SK-N-SH treated with all-trans-retinoic acid at 6 μM for 48 hours (cell line): ENCODE measurements around the gene NPAS3.

ENCODE experiments used
- ATAC-seq: fragments of 200-7000 bp; cut with Tn5 transposase; 3 replicates; pipeline ENCODE4 v1.9.1; 2020; ENCODE audit warnings: mild to moderate bottlenecking, moderate library complexity
- ARNTL ChIP-seq: fragments of 450-650 bp; formaldehyde crosslinking; IDR thresholded peaks from 2 replicates; pipeline ENCODE4 v1.5.0; 2020; ENCODE audit warnings: low read depth, mild to moderate bottlenecking, moderate library complexity, borderline replicate concordance
- BACH2 ChIP-seq: fragments of 250-450 bp; sonication (Bioruptor Pico); IDR thresholded peaks from 2 replicates; pipeline ENCODE4 v1.9.0; 2021; ENCODE audit warnings: mild to moderate bottlenecking, borderline replicate concordance
- CREB5 ChIP-seq: fragments of 250-450 bp; sonication (Bioruptor Pico); IDR thresholded peaks from 2 replicates; pipeline ENCODE4 v1.5.1; 2020; ENCODE audit warnings: low read depth, mild to moderate bottlenecking, moderate library complexity
- CSDC2 ChIP-seq: fragments of 250-450 bp; sonication (Bioruptor Pico); IDR thresholded peaks from 2 replicates; pipeline ENCODE4 v1.5.0; 2020; ENCODE audit warnings: mild to moderate bottlenecking, moderate library complexity
- CSRNP3 ChIP-seq: fragments of 250-450 bp; sonication (Bioruptor Pico); IDR thresholded peaks from 2 replicates; pipeline ENCODE4 v1.5.1; 2021; ENCODE audit warnings: mild to moderate bottlenecking, moderate library complexity
- ESRRG ChIP-seq: fragments of 250-450 bp; sonication (Bioruptor Pico); IDR thresholded peaks from 2 replicates; pipeline ENCODE4 v1.6.1; 2021; ENCODE audit warnings: mild to moderate bottlenecking
- ISL1 ChIP-seq: fragments of 250-450 bp; sonication (Bioruptor Pico); IDR thresholded peaks from 2 replicates; pipeline ENCODE4 v2.1.2; 2022; ENCODE audit warnings: mild to moderate bottlenecking, moderate library complexity
- PATZ1 ChIP-seq: fragments of 250-450 bp; sonication (Bioruptor Pico); IDR thresholded peaks from 2 replicates; pipeline ENCODE4 v1.8.0; 2020; ENCODE audit warnings: mild to moderate bottlenecking, moderate library complexity, borderline replicate concordance
- POU6F1 ChIP-seq: fragments of 250-450 bp; sonication (Bioruptor Pico); IDR thresholded peaks from 2 replicates; pipeline ENCODE4 v1.8.0; 2021; ENCODE audit warnings: low read depth, mild to moderate bottlenecking, moderate library complexity, borderline replicate concordance
- PPARA ChIP-seq: fragments of 250-450 bp; sonication (Bioruptor Pico); IDR thresholded peaks from 2 replicates; pipeline ENCODE4 v1.5.0; 2020; ENCODE audit warnings: mild to moderate bottlenecking, borderline replicate concordance
- RARB ChIP-seq: fragments of 250-450 bp; sonication (Bioruptor Pico); IDR thresholded peaks from 2 replicates; pipeline ENCODE4 v1.8.0; 2021; ENCODE audit warnings: mild to moderate bottlenecking, moderate library complexity
- SNAI2 ChIP-seq: fragments of 250-450 bp; sonication (Bioruptor Pico); IDR thresholded peaks from 2 replicates; pipeline ENCODE4 v1.5.0; 2020; ENCODE audit warnings: mild to moderate bottlenecking, moderate library complexity
- TCF4 ChIP-seq: fragments of 250-450 bp; sonication (Bioruptor Pico); IDR thresholded peaks from 2 replicates; pipeline ENCODE4 v1.8.0; 2021; ENCODE audit warnings: mild to moderate bottlenecking, moderate library complexity, borderline replicate concordance
- TOX ChIP-seq: fragments of 250-450 bp; sonication (Bioruptor Pico); IDR thresholded peaks from 2 replicates; pipeline ENCODE4 v1.8.0; 2021; ENCODE audit warnings: mild to moderate bottlenecking, moderate library complexity, borderline replicate concordance
- TSHZ2 ChIP-seq: fragments of 250-450 bp; sonication (Bioruptor Pico); IDR thresholded peaks from 2 replicates; pipeline ENCODE4 v1.5.0; 2020; ENCODE audit warnings: mild to moderate bottlenecking, moderate library complexity
- ZC3H10 ChIP-seq: fragments of 250-450 bp; sonication (Bioruptor Pico); IDR thresholded peaks from 2 replicates; pipeline ENCODE4 v1.5.1; 2021; ENCODE audit warnings: mild to moderate bottlenecking, moderate library complexity
- ZFP30 ChIP-seq: fragments of 450-650 bp; formaldehyde crosslinking; IDR thresholded peaks from 2 replicates; pipeline ENCODE4 v1.5.0; 2022; ENCODE audit warnings: mild to moderate bottlenecking, moderate library complexity
- ZNF565 ChIP-seq: fragments of 450-650 bp; formaldehyde crosslinking; conservative IDR thresholded peaks from 2 replicates; pipeline ENCODE4 v1.5.0; 2020; ENCODE audit warnings: low read depth, mild to moderate bottlenecking, moderate library complexity
- ZNF70 ChIP-seq: fragments of 450-650 bp; formaldehyde crosslinking; IDR thresholded peaks from 2 replicates; pipeline ENCODE4 v1.5.0; 2020; ENCODE audit warnings: mild to moderate bottlenecking, moderate library complexity
- ZNF8 ChIP-seq: fragments of 450-650 bp; formaldehyde crosslinking; IDR thresholded peaks from 2 replicates; pipeline ENCODE4 v1.5.0; 2020; ENCODE audit warnings: mild to moderate bottlenecking, moderate library complexity

The NPAS3 gene

GRCh38 chr14:33490555-33490954 lies 551.9 kb downstream of the NPAS3 start:
- no peak for ATAC-seq
- TF ChIP-seq SNAI2 (CRISPR knock-in tag) (no peak), PATZ1 (CRISPR knock-in tag) (no peak), TOX (CRISPR knock-in tag) (no peak), TSHZ2 (no peak), CREB5 (CRISPR knock-in tag) (no peak), ZNF565 (no peak), RARB (CRISPR knock-in tag) (no peak), ZFP30 (no peak), ARNTL (CRISPR knock-in tag) (no peak), BACH2 (CRISPR knock-in tag) (no peak), ZNF70 (CRISPR knock-in tag) (no peak), PPARA (CRISPR knock-in tag) (no peak), POU6F1 (CRISPR knock-in tag) (no peak), ISL1 (no peak), ESRRG (CRISPR knock-in tag) (no peak), CSRNP3 (CRISPR knock-in tag) (no peak), ZNF8 (CRISPR knock-in tag) (no peak)

GRCh38 chr14:33491112-33491511 lies 552.4 kb downstream of the NPAS3 start:
- no peak for ATAC-seq
- TF ChIP-seq ZC3H10 (CRISPR knock-in tag) = no peak
- no peak for TF ChIP-seq CSDC2 (CRISPR knock-in tag)
- no peak for TF ChIP-seq CREB5 (CRISPR knock-in tag)
- no peak for TF ChIP-seq RARB (CRISPR knock-in tag)
- no peak for TF ChIP-seq TSHZ2
- no peak for TF ChIP-seq ESRRG (CRISPR knock-in tag)
- TF ChIP-seq PPARA (CRISPR knock-in tag) = no peak
- no peak for TF ChIP-seq SNAI2 (CRISPR knock-in tag)
- no peak for TF ChIP-seq TCF4
- no peak for TF ChIP-seq TOX (CRISPR knock-in tag)
- TF ChIP-seq PATZ1 (CRISPR knock-in tag) = no peak
- no peak for TF ChIP-seq BACH2 (CRISPR knock-in tag)
